ENCODE measurements around the gene SLC35F4.
"Not testable (repeated sequence)": the region's sequence is repeated elsewhere in the genome, so short reads cannot be mapped to it uniquely, and the experiment has no call there.

SLC35F4 gene

DNA sequence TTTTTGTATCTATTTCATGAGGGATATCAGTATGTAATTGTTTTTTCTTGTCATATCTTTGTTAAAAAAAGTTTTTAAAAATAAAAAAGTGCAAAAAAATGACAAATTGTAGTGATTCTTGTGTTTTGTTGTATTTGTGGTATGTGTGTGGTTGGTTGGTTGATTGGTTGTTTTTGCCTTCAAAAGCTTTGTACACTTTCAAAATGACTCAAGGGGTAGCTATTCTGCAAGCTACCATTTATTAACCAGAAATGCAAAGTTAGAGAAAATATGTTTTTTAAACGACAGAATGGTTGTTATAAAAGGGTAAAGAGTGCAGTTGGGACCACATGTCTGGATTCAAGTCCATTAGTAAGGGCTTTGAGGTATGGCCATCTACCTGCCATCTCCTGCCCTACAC lies 119.3 kb downstream of the SLC35F4 start:
- no peak for DNase-seq
- in situ Hi-C loops (cut with MboI; ENCODE audit: low pct_unique_long_range_greater_than_20kb, low sequenced_read_pairs) = no loop called here

- no peak for DNase-seq
- in situ Hi-C loops (cut with MboI; ENCODE audit: low pct_unique_long_range_greater_than_20kb, low sequenced_read_pairs) = no loop called here
Observed at GRCh38 chr14:57739516-57739915, 126.4 kb downstream of the SLC35F4 start.

DNA sequence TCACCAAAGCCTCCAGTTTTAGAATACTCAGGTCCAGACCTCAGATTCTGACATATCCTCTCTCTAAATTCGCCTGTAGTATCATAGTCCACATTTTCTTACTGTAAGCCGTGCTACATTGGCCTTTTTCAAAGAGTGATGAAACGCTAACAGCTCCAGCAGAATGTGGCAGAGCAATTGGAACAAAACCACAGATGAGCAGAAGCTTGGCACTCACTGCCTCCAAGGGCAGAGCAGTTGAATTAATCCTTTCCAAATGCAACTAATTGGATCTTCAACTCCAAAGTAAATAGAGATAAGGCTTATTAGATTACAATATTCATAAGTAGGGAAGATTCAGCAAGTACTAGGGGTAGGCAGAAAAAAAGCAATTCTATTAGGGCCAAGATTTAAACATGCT lies 128.3 kb downstream of the SLC35F4 start:
- DNase-seq = no peak
- in situ Hi-C loops (cut with MboI; ENCODE audit: low pct_unique_long_range_greater_than_20kb, low sequenced_read_pairs) = no loop called here

GRCh38 chr14:57736391-57736790 lies 129.5 kb downstream of the SLC35F4 start:
- no peak for DNase-seq
- in situ Hi-C loops (cut with MboI; ENCODE audit: low pct_unique_long_range_greater_than_20kb, low sequenced_read_pairs) = no loop called here

GRCh38 chr14:57735276-57735675 lies 130.6 kb downstream of the SLC35F4 start:
- no peak for DNase-seq

GRCh38 chr14:57732463-57733285 lies 133.2 kb downstream of the SLC35F4 start:
- in situ Hi-C loops (cut with MboI; ENCODE audit: low pct_unique_long_range_greater_than_20kb, low sequenced_read_pairs) = no loop called here
- DNase-seq = no peak

More at GRCh38 chr14:57735276-57735675, 130.6 kb downstream of the SLC35F4 start:
- in situ Hi-C loops (cut with MboI; ENCODE audit: low pct_unique_long_range_greater_than_20kb, low sequenced_read_pairs) = no loop called here

DNA sequence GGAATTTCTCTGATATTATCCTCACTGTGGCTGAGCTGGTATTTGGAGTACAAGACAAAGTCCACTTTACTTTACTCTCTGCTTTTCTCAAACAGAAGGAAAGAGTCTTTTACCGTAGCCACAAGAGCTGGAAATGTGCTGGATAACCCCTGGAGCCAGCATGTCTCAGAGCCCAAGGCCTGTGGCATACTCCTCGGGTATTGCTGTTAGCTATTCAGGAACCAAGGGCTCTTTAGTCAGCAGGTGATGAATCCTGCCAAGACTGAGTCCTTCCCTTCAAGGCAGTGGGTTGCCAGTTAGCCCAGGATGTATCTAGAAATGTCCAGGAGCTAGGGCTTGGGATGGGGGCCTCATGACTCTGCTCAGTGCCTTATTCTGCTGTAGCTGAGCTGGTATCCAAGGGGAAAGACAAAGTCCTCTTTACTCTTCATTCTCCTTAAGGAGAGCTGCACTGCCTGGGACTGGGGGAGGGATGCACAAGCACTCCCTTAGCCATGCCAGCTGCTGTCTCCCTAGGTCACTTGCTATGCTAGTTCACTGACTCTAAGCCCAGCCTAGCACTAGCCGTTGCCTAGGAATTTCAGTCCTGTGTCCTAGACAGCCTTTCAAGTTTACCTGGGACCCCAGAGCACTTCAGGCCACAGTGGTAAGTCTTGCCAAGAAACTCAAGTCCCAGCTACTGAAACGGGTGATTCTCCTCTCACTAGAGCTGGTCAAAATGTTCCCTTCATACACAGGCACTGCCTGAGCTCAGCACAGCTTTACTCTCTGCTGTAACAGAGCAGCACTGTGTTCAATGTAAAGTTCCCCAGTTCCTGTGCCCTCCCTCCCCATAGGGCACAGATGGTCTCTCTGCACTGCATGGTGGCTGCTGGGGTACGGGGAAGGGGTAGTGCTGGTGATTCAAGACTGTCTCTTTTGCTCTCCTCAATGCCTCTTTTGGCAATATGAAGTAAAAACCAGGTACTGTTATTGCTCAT lies 136.4 kb downstream of the SLC35F4 start:
- no peak for DNase-seq
- in situ Hi-C loops (cut with MboI; ENCODE audit: low pct_unique_long_range_greater_than_20kb, low sequenced_read_pairs) = no loop called here

DNA sequence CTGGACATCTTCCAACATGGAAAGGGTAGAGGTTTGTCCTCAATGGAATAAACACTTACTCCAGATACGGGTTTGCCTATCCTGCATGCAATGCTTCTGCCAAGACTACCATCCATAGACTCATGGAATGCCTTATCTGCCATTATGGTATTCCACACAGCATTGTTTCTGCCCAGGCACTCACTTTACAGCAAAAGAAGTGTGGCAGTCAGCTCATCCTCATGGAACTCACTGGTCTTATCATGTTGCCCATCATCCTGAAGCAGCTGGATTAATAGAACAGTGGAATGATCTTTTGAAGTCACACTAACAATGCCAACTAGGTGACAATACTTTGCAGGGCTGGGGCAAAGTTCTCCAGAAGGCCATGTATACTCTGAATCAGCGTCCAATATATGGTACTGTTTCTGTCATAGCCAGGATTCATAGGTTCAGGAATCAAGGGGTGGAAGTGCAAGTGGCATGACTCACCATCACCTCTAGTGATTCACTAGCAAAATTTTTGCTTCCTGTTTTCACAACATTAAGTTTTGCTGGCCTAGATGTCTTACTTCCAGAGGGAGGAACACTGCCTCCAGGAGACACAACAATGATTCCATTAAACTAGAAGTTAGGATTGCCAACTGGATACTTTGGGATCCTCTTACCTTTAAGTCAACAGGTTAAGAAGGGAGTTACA lies 140.4 kb downstream of the SLC35F4 start:
- in situ Hi-C loops (cut with MboI; ENCODE audit: low pct_unique_long_range_greater_than_20kb, low sequenced_read_pairs) = no loop called here
- no peak for DNase-seq

DNA sequence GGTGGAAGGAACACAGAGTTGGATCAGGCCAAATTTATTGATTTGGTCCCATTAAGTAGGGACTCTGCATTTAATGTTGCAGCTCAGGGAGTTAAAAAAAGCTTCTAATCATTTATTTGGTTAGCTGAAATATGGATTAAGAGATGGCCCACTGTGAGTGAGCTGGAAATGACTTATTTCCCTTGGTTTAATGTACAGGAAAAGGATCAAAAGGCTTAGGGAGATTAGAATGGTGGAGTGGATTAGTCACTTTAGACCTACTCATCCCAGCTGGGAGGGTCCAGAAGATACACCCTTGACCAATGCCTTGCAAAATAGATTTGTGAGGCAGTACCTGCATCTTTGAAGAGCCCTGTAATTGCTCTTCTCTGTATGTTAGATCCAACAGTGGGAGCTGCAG lies 143.8 kb downstream of the SLC35F4 start:
- in situ Hi-C loops (cut with MboI; ENCODE audit: low pct_unique_long_range_greater_than_20kb, low sequenced_read_pairs); DNase-seq: not testable (repeated sequence)

DNA sequence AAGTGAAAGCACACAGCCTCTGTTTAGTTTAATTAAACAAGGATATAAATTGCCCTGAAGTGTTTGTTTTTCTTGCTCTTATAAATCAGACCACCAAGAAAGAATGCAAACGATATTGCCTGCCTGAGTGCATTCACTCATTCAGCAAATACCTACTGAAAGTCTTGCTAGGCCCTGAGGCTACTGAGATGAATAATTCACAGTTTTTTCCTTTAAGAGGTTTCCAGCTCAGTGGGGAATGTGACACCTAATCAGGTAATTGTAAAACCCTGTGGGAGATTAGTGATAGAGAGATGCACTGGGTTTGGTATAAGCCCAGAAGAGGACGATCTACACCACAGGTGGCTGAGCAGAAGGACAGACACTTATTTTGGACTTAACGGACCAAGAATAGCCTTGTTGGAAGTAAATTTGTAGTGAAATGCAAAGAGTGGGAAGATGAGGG lies 151.4 kb downstream of the SLC35F4 start:
- in situ Hi-C loops (cut with MboI; ENCODE audit: low pct_unique_long_range_greater_than_20kb, low sequenced_read_pairs) = no loop called here
- no peak for DNase-seq

- in situ Hi-C loops (cut with MboI; ENCODE audit: low pct_unique_long_range_greater_than_20kb, low sequenced_read_pairs) = no loop called here
- DNase-seq = no peak
Observed at GRCh38 chr14:57712698-57713097, 153.2 kb downstream of the SLC35F4 start.

DNA sequence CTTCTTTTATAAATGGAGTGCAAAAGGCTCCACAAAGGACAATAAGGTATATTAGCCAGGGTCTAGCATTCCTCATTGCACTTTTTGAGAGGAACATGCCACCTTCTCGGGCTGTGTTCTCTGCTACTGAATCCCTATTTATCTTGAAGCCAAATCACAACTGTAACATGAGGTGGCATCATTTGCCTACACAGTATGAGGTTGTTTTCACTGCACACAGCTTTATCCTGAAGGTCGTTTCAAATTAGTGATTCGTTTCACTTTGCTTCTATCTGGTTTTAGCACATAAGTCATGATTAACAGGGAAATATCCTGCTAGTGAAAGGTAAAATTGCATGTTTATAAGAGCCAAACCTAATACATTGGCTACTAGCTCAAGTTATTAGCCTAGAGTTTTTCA lies 153.8 kb downstream of the SLC35F4 start:
- in situ Hi-C loops (cut with MboI; ENCODE audit: low pct_unique_long_range_greater_than_20kb, low sequenced_read_pairs) = no loop called here
- no peak for DNase-seq

DNA sequence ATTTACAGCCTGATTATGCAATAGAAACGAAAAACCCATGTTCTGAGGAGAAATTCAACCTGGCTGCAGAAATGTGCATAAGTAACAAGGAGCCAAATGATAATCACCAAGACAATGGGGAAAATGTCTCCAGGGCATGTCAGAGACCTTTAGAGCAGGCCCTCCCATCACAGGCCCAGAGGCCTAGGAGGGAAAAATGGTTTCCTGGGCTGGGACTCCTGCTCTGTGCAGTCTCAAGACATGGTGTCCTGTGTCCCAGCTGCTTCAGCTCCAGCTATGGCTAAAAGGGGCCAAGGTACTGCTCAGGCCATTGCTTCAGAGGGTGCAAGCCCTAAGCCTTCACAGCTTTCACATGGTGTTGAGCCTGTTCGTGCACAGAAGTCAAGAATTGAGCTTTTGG lies 156.0 kb downstream of the SLC35F4 start:
- no peak for DNase-seq
- in situ Hi-C loops (cut with MboI; ENCODE audit: low pct_unique_long_range_greater_than_20kb, low sequenced_read_pairs) = no loop called here

GRCh38 chr14:57709086-57709485 lies 156.8 kb downstream of the SLC35F4 start:
- DNase-seq; in situ Hi-C loops (cut with MboI; ENCODE audit: low pct_unique_long_range_greater_than_20kb, low sequenced_read_pairs): not testable (repeated sequence)

DNA sequence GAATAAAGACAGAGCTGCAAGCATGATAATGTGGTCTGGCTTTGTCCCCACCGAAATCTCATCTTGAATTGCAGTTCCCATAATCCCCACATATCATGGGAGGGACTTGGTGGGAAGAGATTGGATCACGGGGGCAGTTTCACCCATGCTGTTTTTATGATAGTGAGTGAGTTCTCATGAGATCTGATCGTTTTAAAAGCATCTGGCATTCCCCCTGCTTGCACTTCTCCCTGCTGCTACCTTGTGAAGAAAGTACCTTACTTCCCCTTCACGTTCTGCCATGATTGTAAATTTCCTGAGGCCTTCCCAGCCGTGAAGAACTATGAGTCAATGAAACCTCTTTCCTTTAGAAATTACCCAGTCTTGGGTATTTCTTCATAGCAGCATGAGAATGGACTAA lies 158.7 kb downstream of the SLC35F4 start:
- DNase-seq = no peak
- in situ Hi-C loops (cut with MboI; ENCODE audit: low pct_unique_long_range_greater_than_20kb, low sequenced_read_pairs) = no loop called here

DNA sequence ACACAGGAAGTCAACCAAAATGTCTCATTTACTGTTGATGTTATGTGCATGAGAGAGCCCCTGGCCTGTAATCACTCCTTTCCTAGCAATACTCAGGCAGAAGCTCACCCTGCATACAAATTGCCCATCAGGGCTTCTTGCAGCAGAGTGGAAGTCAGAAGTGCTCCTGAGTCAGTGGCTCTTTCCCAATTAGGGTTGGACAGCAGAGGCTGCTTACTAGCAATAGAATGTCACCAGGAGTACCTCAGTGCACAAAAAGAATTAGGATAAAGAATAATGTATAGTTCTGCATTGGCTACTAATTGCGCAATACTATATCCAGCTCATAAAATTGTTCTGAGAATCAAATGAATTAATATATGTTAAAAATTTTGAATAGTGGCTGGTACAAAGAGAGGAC lies 161.1 kb downstream of the SLC35F4 start:
- DNase-seq = no peak
- in situ Hi-C loops (cut with MboI; ENCODE audit: low pct_unique_long_range_greater_than_20kb, low sequenced_read_pairs) = no loop called here

GRCh38 chr14:57699947-57700346 lies 165.9 kb downstream of the SLC35F4 start:
- DNase-seq = no peak
- in situ Hi-C loops (cut with MboI; ENCODE audit: low pct_unique_long_range_greater_than_20kb, low sequenced_read_pairs) = no loop called here

- peak; percentile 64 for DNase-seq
- in situ Hi-C loops (cut with MboI; ENCODE audit: low pct_unique_long_range_greater_than_20kb, low sequenced_read_pairs) = no loop called here
Observed at GRCh38 chr14:57692671-57693070, 173.2 kb downstream of the SLC35F4 start.

- DNase-seq = no peak
- in situ Hi-C loops (cut with MboI; ENCODE audit: low pct_unique_long_range_greater_than_20kb, low sequenced_read_pairs) = no loop called here
Observed at GRCh38 chr14:57687416-57687815, 178.5 kb downstream of the SLC35F4 start.

Data from KBM-7 (cell line).